DOHH2 (cell line): ENCODE measurements around the gene MAP9.

Experiments
- H3F3A ChIP-seq: fragments of 200-600 bp; sonication (generic), shearing (Covaris generic); 2 replicates; pipeline ENCODE4 v1.6.0; 2016; ENCODE audit warnings: antibody characterized with exemption, mild to moderate bottlenecking; ENCODE audit not compliant: control insufficient read depth, insufficient read depth
- H3K27ac ChIP-seq: fragments of 200-600 bp; sonication (generic); 2 replicates; pipeline ENCODE4 v1.5.1; 2014; ENCODE audit warnings: low read depth, mild to moderate bottlenecking, low read length, moderate library complexity
- H3K27me3 ChIP-seq: fragments of 200-600 bp; sonication (generic); 2 replicates; pipeline ENCODE4 v1.6.1; 2014; ENCODE audit warnings: mild to moderate bottlenecking, low read length, mixed read lengths; ENCODE audit not compliant: control insufficient read depth
- H3K36me3 ChIP-seq: fragments of 200-600 bp; sonication (generic); 2 replicates; pipeline ENCODE4 v1.6.1; 2014; ENCODE audit warnings: mild to moderate bottlenecking, low read length, moderate library complexity, mixed read lengths; ENCODE audit not compliant: control insufficient read depth
- H3K4me1 ChIP-seq: fragments of 200-600 bp; sonication (generic); 2 replicates; pipeline ENCODE4 v1.6.1; 2014; ENCODE audit warnings: mild to moderate bottlenecking, low read length, mixed read lengths; ENCODE audit not compliant: control insufficient read depth
- H3K4me2 ChIP-seq: fragments of 200-600 bp; sonication (generic); 2 replicates; pipeline ENCODE4 v1.6.0; 2014; ENCODE audit warnings: mild to moderate bottlenecking, low read length, moderate library complexity
- H3K4me3 ChIP-seq: fragments of 200-600 bp; sonication (generic); 2 replicates; pipeline ENCODE4 v1.5.1; 2014; ENCODE audit warnings: mild to moderate bottlenecking, low read length, mixed read lengths
- H3K79me2 ChIP-seq: fragments of 200-600 bp; sonication (generic); 2 replicates; pipeline ENCODE4 v1.6.1; 2014; ENCODE audit warnings: mild to moderate bottlenecking, low read length, mixed read lengths; ENCODE audit not compliant: control insufficient read depth
- H3K9me2 ChIP-seq: fragments of 200-600 bp; sonication (generic); replicated peaks from 2 replicates; pipeline ENCODE4 v1.6.1; 2014; ENCODE audit warnings: mild to moderate bottlenecking, low read length, mixed read lengths; ENCODE audit not compliant: control insufficient read depth
- H3K9me3 ChIP-seq: fragments of 200-600 bp; sonication (generic); 2 replicates; pipeline ENCODE4 v1.6.1; 2014; ENCODE audit warnings: antibody characterized with exemption, low read length, mixed read lengths; ENCODE audit not compliant: control insufficient read depth, insufficient read depth
- H4K20me1 ChIP-seq: fragments of 200-600 bp; sonication (generic); 2 replicates; pipeline ENCODE4 v1.6.0; 2014; ENCODE audit warnings: low read depth, mild to moderate bottlenecking, antibody characterized with exemption, low read length, moderate library complexity; ENCODE audit not compliant: control insufficient read depth, insufficient read depth
- CTCF ChIP-seq: fragments of 200-600 bp; sonication (generic); IDR thresholded peaks from one replicate; pipeline ENCODE4 v1.5.1; 2014; ENCODE audit warnings: antibody characterized with exemption, mild to moderate bottlenecking, low read depth, low read length; ENCODE audit not compliant: poor library complexity, severe bottlenecking
- EZH2phosphoT487 ChIP-seq: fragments of 200-600 bp; sonication (generic); IDR thresholded peaks from 2 replicates; pipeline ENCODE4 v1.6.1; 2017; ENCODE audit warnings: borderline replicate concordance, mild to moderate bottlenecking, antibody characterized with exemption, low read length, moderate library complexity, mixed read lengths

The MAP9 gene

GRCh38 chr4:155400893-155401292 is 24.1 kb upstream of the MAP9 start:
- no peak overlapping the region for H3K27ac ChIP-seq
- no peaks in the 10 kb centered on the region for H4K20me1 ChIP-seq
- no peaks in the 10 kb centered on the region for H3F3A ChIP-seq
- no peaks in the 10 kb centered on the region for H3K4me1 ChIP-seq
- H3K9me2 ChIP-seq: no peaks in the 10 kb centered on the region
- H3K36me3 ChIP-seq: no peaks in the 10 kb centered on the region
- no peak overlapping the region for H3K4me3 ChIP-seq
- no peaks in the 10 kb centered on the region for H3K79me2 ChIP-seq
- no peak overlapping the region for H3K4me2 ChIP-seq
- H3K27me3 ChIP-seq: no peaks in the 10 kb centered on the region
- H3K9me3 ChIP-seq: no peaks in the 10 kb centered on the region
- TF ChIP-seq EZH2phosphoT487 (no peak), CTCF (no peak)

GRCh38 chr4:155399974-155400697 is 23.4 kb upstream of the MAP9 start:
- TF ChIP-seq CTCF (no peak), EZH2phosphoT487 (no peak)
- H3K9me2 ChIP-seq: no peaks in the 10 kb centered on the region
- no peak overlapping the region for H3K27ac ChIP-seq
- H3K79me2 ChIP-seq: no peaks in the 10 kb centered on the region
- no peaks in the 10 kb centered on the region for H3F3A ChIP-seq
- no peak overlapping the region for H3K4me3 ChIP-seq
- no peaks in the 10 kb centered on the region for H4K20me1 ChIP-seq
- H3K36me3 ChIP-seq: no peaks in the 10 kb centered on the region
- no peaks in the 10 kb centered on the region for H3K4me1 ChIP-seq
- H3K9me3 ChIP-seq: no peaks in the 10 kb centered on the region
- H3K4me2 ChIP-seq: no peak overlapping the region
- no peaks in the 10 kb centered on the region for H3K27me3 ChIP-seq

- no peaks in the 10 kb centered on the region for H3K79me2 ChIP-seq
- no peaks in the 10 kb centered on the region for H3K9me3 ChIP-seq
- no peaks in the 10 kb centered on the region for H3F3A ChIP-seq
- H3K4me2 ChIP-seq: no peak overlapping the region
- H3K4me3 ChIP-seq: no peak overlapping the region
- no peaks in the 10 kb centered on the region for H4K20me1 ChIP-seq
- no peak overlapping the region for H3K27ac ChIP-seq
- no peak for TF ChIP-seq CTCF
- no peak for TF ChIP-seq EZH2phosphoT487
- H3K4me1 ChIP-seq: no peaks in the 10 kb centered on the region
- no peaks in the 10 kb centered on the region for H3K36me3 ChIP-seq
- no peaks in the 10 kb centered on the region for H3K9me2 ChIP-seq
- H3K27me3 ChIP-seq: no peaks in the 10 kb centered on the region; the same call in 1 of the 2 replicates
Observed at GRCh38 chr4:155392481-155393184, 15.9 kb upstream of the MAP9 start.
